ENCODE results near the gene ASMTL. TPM values are rescaled to one million over a fixed set of nuclear protein-coding genes. Genes with fewer than 3 reads are reported as not detected.

The ASMTL gene
- total and polyA plus RNA-seq, 10 donors, result 21.3 to 35.5 (median 27.2) TPM

Other genes with a start within 250 kb of the ASMTL start
- gene CRLF2, start 240.3 kb downstream of the ASMTL start, total RNA-seq, result under 1 TPM in 4 of 7 donors, not detected in 3; 0.26 to 0.98 (median 0.37) TPM
- gene CRLF2, start 240.3 kb downstream of the ASMTL start, polyA plus RNA-seq, result 1 to 10 TPM in 1 of 3 donors, under 1 TPM in 1, not detected in 1; 0.55 to 1.8 TPM
- 10 to 100 TPM in 6 of 7 donors, 1 to 10 TPM in 1; 5.3 to 62.4 (median 25.5) TPM for gene CSF2RA, start 184.1 kb downstream of the ASMTL start, total RNA-seq
- 10 to 100 TPM; 16.2 to 53.7 (median 25.5) TPM for gene CSF2RA, start 184.1 kb downstream of the ASMTL start, polyA plus RNA-seq
- gene IL3RA, start 116.1 kb downstream of the ASMTL start, total RNA-seq, result 1 to 10 TPM; 2.4 to 8.6 (median 5.4) TPM
- 10 to 100 TPM in 1 of 3 donors, 1 to 10 TPM in 2; 6.7 to 11.2 (median 9.4) TPM for gene IL3RA, start 116.1 kb downstream of the ASMTL start, polyA plus RNA-seq
- gene SLC25A6, start 60.8 kb downstream of the ASMTL start, total RNA-seq, result 100 to 1,000 TPM; 255 to 309 (median 297) TPM
- 100 to 1,000 TPM; 396 to 443 (median 425) TPM for gene SLC25A6, start 60.8 kb downstream of the ASMTL start, polyA plus RNA-seq
- 10 to 100 TPM; 19.5 to 32.2 (median 30.0) TPM for gene P2RY8, start 84.3 kb upstream of the ASMTL start, total RNA-seq
- 10 to 100 TPM in 1 of 3 donors, 1 to 10 TPM in 2; 8.1 to 15.5 (median 8.5) TPM for gene P2RY8, start 84.3 kb upstream of the ASMTL start, polyA plus RNA-seq
- gene AKAP17A, start 138.7 kb upstream of the ASMTL start, total RNA-seq, result 10 to 100 TPM; 60.6 to 88.9 (median 73.5) TPM
- 10 to 100 TPM; 36.6 to 68.2 (median 59.6) TPM for gene AKAP17A, start 138.7 kb upstream of the ASMTL start, polyA plus RNA-seq
- gene ASMT, start 162.2 kb upstream of the ASMTL start, total RNA-seq, result 1 to 10 TPM in 1 of 7 donors, under 1 TPM in 4, not detected in 2; 0.25 to 9.6 (median 0.54) TPM
- gene ASMT, start 162.2 kb upstream of the ASMTL start, polyA plus RNA-seq, result 1 to 10 TPM in 2 of 3 donors, under 1 TPM in 1; 0.11 to 3.9 (median 1.2) TPM